Measurements from ENCODE around the gene ACAA1. TPM values are rescaled to one million over a fixed set of nuclear protein-coding genes. Genes with fewer than 3 reads are reported as not detected.

The ACAA1 gene
- total and polyA plus RNA-seq, 9 donors, result 27.1 to 50.4 (median 42.7) TPM

- Histone ChIP-seq H3K9me3 (no peaks in the 10 kb centered on the region), H3K4me1 (ENCODE audit: insufficient read depth) (no peaks in the 10 kb centered on the region), H3K27ac (no peak overlapping the region), H3K36me3 (no peaks in the 10 kb centered on the region), H3K4me3 (no peak overlapping the region), H3K27me3 (no peaks in the 10 kb centered on the region)
- intact Hi-C loops (cut with DNase I), result loop anchor here in 2 of 4 donors (10.0 kb wide), 2 partner anchors 232 to 362 kb away; partner anchors contain the start of gene XYLB (in 1 of the 2)
- no peak for DNase-seq
- WGBS, 3 donors, result 82 to 88% (median 87%) methylated on average over 7 of the region's 7 CpGs
- TF ChIP-seq, protein P1, sequence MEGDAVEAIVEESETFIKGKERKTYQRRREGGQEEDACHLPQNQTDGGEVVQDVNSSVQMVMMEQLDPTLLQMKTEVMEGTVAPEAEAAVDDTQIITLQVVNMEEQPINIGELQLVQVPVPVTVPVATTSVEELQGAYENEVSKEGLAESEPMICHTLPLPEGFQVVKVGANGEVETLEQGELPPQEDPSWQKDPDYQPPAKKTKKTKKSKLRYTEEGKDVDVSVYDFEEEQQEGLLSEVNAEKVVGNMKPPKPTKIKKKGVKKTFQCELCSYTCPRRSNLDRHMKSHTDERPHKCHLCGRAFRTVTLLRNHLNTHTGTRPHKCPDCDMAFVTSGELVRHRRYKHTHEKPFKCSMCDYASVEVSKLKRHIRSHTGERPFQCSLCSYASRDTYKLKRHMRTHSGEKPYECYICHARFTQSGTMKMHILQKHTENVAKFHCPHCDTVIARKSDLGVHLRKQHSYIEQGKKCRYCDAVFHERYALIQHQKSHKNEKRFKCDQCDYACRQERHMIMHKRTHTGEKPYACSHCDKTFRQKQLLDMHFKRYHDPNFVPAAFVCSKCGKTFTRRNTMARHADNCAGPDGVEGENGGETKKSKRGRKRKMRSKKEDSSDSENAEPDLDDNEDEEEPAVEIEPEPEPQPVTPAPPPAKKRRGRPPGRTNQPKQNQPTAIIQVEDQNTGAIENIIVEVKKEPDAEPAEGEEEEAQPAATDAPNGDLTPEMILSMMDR (IDR thresholded peaks at IDR 0.05), result no peak
- no peak for TF ChIP-seq EP300 (IDR thresholded peaks at IDR 0.05)
- no peak for TF ChIP-seq POLR2A (IDR thresholded peaks at IDR 0.05)
Measured at GRCh38 chr3:38112378-38112761, 24.6 kb downstream of the ACAA1 start.

- WGBS, 3 donors, result 79 to 82% (median 82%) methylated on average over 16 of the region's 16 CpGs
- no peaks in the 10 kb centered on the region for H3K27me3 ChIP-seq
- H3K4me3 ChIP-seq, result no peak overlapping the region
- no peak for DNase-seq
- intact Hi-C loops (cut with DNase I), result loop anchor here in 2 of 4 donors (10.0 kb wide), 2 partner anchors 233 to 363 kb away; partner anchors contain the start of gene XYLB (in 1 of the 2)
- no peak overlapping the region for H3K27ac ChIP-seq
- TF ChIP-seq, protein P1 (IDR thresholded peaks at IDR 0.05), result no peak
- no peak for TF ChIP-seq EP300 (IDR thresholded peaks at IDR 0.05)
- no peaks in the 10 kb centered on the region for H3K4me1 ChIP-seq (ENCODE audit: insufficient read depth)
- H3K9me3 ChIP-seq, result no peaks in the 10 kb centered on the region
- H3K36me3 ChIP-seq, result no peaks in the 10 kb centered on the region
Measured at GRCh38 chr3:38111696-38112377, 25.1 kb downstream of the ACAA1 start.

DNA sequence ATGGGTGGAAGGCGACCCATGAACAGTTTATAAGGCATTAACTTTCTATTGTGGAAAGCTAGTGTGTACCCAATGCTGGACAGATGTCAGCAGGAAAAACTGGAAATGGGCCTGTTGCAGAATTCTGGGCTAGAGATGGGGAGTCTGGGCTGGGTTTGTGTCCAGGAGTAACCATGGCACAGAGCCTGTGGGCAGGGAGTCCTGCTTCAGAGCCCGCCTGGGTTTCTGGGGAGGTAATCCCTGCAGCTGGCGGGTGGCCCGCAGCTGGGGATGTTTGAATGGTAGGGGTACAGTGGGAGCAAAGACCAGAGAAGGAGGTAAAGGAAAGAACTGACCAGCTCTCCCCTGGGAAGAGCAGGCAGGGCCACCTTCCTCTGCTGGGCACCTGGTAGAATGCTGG, 25.7 kb downstream of the ACAA1 start:
- intact Hi-C loops (cut with DNase I), result loop anchor here in 2 of 4 donors (10.0 kb wide), 2 partner anchors 234 to 364 kb away; partner anchors contain the start of gene XYLB (in 1 of the 2)
- WGBS, 3 donors, result 93 to 96% (median 96%) methylated on average over 4 of the region's 4 CpGs
- H3K4me3 ChIP-seq, result no peak overlapping the region

GRCh38 chr3:38110314-38111050, 26.4 kb downstream of the ACAA1 start:
- H3K4me3 ChIP-seq, result no peak overlapping the region
- H3K4me1 ChIP-seq (ENCODE audit: insufficient read depth), result no peaks in the 10 kb centered on the region
- intact Hi-C loops (cut with DNase I), result loop anchor here in 2 of 4 donors (10.0 kb wide), 2 partner anchors 234 to 364 kb away; partner anchors contain the start of gene XYLB (in 1 of the 2)
- no peak for TF ChIP-seq POLR2A (IDR thresholded peaks at IDR 0.05)
- TF ChIP-seq, protein P1 (IDR thresholded peaks at IDR 0.05), result no peak
- no peak for TF ChIP-seq EP300 (IDR thresholded peaks at IDR 0.05)
- no peak overlapping the region for H3K27ac ChIP-seq
- no peaks in the 10 kb centered on the region for H3K27me3 ChIP-seq
- 82 to 86% (median 82%) methylated on average over 6 of the region's 6 CpGs for WGBS, 3 donors
- no peaks in the 10 kb centered on the region for H3K36me3 ChIP-seq
- DNase-seq, result no peak
- no peaks in the 10 kb centered on the region for H3K9me3 ChIP-seq

More for the DNA sequence above, 25.7 kb downstream of the ACAA1 start:
- no peak for DNase-seq
- Histone ChIP-seq H3K27ac (no peak overlapping the region), H3K36me3 (no peaks in the 10 kb centered on the region), H3K27me3 (no peaks in the 10 kb centered on the region), H3K9me3 (no peaks in the 10 kb centered on the region), H3K4me1 (ENCODE audit: insufficient read depth) (no peaks in the 10 kb centered on the region)
- no peak for TF ChIP-seq POLR2A (IDR thresholded peaks at IDR 0.05)
- TF ChIP-seq, protein P1 (IDR thresholded peaks at IDR 0.05), result no peak
- no peak for TF ChIP-seq EP300 (IDR thresholded peaks at IDR 0.05)

Measured in ovary (tissue), 9 donors.